NCI-H526 (cell line): Measurements from ENCODE around the gene PROSER2.

Source experiments
- DNase-seq, 2 experiments: peaks; one replicate each; lab custom pipeline; 2025; lab: John Stamatoyannopoulos, UW

Gene PROSER2, protein sequence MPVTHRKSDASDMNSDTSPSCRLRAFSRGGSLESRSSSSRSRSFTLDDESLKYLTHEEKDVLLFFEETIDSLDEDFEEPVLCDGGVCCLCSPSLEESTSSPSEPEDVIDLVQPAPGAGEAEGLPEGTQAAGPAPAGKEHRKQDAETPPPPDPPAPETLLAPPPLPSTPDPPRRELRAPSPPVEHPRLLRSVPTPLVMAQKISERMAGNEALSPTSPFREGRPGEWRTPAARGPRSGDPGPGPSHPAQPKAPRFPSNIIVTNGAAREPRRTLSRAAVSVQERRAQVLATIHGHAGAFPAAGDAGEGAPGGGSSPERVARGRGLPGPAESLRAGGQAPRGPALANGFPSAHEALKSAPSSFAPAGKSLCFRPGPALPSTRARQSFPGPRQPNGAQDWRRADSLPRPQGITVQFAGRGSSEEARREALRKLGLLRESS

DNA sequence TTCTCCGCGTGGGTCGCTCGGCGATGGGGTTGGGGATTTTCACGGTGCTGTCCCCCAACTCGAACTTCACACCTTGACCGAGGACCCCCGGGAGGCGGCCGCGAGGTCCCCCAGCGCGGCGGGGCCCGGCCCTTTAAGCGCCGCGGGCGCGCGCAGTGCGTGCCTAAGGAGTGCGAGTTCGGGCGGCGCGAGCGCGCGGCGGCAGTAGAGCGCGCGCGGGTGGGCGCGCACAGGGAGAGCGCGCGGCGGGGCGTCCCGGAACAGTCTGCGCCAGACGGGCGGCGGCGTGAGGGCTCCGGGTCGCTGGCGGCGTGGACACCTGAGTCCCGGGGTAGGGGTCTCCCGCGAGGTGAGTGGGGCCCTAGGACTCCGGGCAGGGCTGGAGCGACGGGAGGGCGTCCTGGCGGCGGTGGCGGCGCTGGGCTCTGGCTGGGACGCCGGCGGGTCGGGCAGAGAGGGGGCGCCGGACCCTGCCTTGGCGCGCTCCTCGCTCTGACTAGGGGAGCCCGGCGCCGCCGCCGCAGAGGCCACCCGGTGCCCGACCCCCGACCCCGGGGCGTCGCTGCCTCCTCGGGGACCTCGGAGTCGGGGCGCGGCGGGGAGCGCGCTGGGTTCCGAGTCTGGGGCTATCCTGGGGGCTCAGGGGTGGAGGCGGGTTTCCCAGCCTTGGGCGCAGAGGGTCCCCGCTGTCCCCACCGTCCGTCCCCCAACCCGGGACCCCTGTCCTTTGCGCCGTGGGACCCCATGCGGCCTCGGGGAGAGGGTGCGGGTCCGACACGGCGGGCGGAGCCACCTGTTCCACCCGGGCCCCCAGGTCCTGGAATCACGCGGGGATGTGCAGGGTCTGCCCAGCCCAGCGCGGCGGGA, at the start of gene PROSER2:
PROSER2 (plus strand) TSS at position 235 of the 867 bp plus-strand sequence. CDS start 28,722 bp downstream, outside the sequence.
- peak; percentile 6 to 62 for DNase-seq

DNA sequence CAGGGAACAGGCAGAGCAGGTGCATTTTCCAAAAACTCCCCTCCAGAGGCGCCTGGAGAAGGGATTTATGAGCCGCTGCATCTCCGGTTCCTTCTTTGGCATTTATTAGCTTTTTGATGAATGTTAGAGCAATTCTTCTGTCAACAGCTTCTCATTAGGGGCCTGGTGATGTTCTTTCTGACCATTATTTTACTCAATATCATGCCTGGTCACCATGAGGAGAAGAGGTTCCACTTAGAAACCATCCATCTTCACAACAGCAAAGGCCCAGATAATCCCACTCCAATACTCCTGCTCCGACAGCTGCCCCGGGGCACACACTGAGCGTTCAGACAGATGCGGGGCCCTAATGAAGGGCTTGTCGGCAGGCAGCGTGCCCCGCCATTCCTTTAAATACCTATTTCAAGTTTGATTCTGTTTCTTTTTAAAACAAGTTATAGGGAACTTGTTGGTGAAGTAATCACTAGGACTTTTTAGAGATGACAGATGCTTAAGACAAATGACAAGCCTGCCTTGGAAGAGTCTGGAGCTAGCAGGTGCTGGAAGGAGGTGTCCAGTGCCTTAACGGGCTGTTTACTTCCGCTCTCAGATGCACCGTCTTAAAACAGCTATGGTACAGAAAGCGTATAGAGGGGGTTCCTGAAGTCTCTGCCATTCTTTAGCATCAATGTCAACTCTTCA, 49.3 kb upstream of the PROSER2 start:
- DNase-seq, result no peak

DNA sequence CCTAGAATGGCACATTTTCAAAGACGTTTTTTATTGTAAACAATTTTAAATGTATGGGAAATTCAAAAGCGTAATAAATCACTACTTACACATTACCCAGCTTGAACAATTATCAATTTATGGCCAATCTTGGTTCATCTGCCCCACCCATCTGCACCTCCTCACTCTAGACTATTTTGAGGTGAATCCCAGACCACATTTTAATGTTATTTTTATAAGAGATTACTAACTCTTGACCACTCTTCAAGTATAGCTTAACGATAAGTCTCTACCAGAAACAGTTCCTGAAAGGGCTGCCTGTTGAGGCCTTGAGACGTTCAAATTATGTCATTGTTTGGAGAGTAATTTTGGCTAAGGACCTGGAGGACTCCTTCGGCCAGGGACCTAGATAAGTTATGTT, 47.7 kb upstream of the PROSER2 start:
- no peak for DNase-seq

DNA sequence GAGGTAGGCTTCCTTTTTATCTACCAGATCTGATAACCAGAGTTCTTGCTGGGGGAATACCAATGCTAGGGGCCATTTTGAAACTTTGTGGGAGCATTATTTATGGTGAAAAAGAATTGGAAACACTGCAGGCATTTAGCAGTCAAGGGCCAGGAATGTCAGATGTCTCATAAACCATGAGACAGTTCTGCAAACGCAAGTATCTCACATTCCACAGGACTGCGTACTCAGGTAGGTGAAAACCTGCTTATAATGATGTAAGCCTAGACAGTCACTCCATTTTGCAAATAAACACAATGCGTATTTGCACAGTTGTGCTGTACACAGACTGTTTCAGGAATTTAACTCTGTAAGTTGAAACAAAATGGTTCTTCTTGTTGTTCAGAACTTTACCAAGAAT, 47.1 kb upstream of the PROSER2 start:
- DNase-seq, result no peak

DNA sequence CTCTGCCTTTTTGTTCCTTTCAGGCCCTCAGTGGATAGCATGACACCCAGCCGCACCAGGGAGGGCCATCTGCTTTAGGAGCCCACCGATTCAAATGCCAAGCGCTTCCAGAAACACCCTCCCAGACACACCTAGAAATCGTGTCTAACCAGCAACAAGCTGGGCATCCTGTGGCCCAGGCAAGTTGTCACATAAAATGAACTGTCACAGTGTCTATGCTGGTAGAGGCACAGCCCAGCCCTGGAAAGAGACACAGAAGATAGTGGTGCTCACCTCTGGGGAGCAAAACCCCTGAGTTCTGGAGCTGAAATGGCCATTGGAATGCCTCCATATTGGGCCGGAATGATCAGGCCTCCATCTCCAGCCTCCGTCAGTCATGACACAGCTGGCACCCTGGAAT, 42.0 kb upstream of the PROSER2 start:
- DNase-seq, result no peak

DNA sequence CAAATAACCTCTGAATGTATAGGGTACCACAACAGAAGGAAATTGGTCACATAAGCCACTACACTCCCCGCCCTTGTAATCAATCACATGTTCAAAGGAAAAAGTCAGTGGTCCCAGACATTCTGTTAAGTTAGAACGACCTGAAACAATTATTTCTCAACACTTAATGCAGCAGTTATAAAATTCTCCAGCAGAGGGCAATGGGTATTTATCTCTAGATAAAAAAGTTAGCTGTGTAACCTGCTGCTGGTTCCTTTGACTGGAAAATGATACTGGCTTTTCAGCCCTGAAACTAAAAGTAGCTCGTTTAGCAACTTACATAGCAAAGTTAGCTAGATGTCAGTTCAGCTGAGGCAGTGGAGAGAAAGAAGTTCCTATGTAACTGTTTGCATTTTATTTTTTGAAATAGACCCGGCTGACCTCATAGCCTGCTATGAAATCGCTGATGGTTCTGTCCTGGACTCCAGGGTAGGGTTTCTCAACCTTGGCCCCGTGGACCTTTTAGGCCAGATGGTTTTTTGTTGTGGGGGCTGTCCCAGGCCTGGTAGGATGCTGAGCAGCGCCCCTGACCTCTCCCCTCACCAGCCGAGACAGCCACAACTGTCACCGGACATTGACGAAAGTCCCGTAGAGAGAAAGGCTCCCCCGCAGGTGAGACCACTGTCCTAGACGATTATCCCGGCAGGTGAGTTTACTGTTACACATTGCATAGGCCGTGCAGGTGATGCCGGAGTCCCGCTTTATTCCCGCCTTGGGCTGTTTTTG, 40.2 kb upstream of the PROSER2 start:
- peak; percentile 29 to 71 for DNase-seq

DNA sequence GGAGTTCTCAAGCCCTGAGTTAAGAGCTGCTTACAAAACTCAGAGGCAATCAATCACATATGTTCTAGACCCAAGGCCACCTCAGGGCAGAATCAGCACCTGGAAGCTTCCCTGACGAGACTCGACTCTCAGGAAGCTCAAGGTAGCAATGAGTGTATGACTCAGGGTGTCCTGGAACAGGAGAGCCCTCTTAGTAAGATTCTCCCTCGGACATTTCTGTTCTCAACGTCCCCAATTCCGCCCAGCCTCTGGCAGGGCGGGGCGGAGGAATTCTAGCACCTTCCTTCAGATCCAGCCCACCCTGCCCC, 39.6 kb upstream of the PROSER2 start:
- DNase-seq, result no peak

DNA sequence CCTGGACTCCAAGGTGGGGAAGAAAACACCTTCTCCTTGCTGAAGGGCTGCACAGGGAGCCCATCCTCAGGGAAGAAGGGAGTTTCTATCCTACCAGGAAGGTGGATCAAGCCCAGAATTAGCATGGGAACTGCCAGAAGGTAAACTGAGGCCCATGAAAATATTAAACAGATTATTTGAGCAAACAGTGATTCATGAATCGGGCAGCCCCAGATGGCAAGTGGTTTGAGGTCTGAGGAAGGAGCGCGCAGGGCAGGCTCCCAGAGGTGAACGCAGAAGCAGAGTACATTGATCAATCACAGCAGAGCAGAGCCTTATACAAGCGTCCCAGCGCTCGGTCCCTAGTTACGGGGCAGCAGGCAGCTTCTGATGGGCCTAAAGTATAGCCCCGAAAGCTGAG, 35.8 kb upstream of the PROSER2 start:
- DNase-seq, result no peak

DNA sequence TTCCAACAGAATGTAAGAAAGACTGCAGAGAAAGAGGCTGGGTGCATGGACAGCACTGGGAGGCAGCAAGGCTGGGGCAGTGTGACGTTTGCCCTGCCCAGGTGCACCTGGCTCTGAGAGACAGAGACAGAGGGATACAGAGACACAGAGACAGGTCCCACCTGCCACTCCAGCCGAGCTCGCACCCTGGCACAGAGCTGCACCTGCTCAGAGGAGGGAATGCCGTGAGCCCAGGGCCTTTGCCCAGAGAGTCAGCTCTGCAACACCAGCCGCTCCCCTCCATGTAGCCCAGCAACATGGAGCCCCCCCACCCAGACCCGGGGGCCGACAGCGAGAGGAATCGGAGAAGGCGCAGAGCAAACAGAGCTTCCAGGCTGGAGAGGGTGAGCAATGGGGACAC, 35.3 kb upstream of the PROSER2 start:
- DNase-seq, result no peak

DNA sequence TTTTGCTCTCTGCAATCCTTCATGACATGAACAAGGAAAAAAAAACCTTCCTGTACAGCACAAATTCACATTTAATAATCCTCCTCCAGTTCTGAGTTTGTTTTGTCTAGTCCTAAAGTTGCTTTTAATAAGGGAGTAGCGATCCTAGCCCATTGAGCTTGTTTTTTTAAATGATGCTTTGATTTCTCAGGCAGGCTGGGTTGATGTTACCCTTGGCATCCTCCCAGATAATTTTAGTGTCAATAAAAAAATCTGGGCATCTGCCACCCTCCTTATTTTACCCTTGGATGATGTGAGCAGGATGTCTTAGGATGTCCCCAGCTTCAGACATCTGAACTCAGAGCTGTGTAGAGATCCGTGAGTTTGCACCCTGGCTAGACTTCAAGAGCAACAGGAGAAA, 33.9 kb upstream of the PROSER2 start:
- DNase-seq, result no peak

DNA sequence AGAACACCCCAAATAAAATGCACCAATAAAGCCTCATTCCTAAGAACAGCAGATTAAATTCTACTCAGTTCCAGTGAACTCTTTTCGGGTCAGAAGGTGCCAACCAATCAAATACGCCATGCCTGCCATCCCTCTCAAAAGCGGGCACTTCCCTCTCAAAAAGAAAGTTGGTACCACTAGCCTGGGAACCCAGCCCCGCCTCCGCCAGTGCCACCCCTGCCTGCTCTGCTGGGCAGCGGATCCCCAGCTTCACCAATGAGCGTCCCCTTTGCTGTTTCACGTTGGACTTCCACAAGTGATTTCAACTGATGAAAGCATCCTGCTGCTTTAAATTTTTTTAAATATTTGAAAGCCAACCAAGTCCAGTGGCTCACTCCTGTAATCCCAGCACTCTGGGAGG, 33.2 kb upstream of the PROSER2 start:
- no peak for DNase-seq

DNA sequence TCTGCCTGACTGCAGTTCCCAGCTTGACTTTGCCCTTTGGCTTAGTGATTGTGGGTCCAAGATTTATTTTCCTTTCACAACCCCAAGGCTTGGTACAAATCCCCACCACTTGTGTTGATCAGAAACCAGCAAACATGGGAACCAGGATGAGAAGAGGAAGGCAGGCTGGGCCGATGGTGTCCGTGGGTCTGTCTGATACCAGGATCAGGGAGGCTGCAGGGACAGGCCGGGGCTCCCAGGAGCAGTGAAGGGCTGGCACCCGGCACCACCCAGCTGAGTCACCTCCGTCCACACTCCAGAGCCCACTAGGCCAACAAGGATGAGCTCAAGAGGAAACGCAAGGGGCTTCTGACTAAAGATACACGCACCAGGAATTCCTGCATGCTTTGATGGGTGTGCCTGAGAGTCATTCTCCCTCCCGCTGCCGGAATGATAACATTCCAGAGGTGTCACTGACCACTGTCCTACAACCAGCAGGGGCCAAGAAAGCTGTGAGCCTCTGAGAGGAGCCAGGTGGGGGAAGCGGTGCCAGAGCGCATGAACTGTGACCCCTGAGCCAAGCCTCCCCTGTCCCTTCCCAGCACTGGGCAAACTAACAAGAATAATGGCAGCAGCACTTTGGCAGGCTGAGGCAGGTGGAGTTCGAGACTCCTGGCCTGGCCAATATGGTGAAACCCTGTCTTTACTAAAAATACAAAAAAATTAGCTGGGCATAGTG, 29.2 kb upstream of the PROSER2 start:
- DNase-seq, result no peak

DNA sequence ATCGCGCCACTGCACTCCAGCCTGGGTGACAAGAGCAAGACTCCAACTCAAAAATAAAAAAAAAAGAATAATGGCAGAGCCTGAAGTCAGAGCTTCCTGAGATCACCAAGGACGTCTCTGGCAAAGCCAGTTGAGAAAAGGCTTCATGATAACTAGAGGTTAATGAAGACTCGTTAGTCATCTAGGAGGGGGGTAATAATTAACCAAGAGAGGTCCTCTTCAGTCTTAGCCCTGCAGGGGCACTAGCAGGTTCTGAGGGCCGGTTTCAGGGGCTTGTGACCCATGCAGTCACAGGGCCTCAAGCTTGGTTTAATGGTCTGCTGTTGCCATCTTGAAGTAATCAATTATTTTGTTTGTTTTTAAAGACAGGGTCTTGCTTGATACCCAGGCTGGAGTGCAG, 28.6 kb upstream of the PROSER2 start:
- no peak for DNase-seq

DNA sequence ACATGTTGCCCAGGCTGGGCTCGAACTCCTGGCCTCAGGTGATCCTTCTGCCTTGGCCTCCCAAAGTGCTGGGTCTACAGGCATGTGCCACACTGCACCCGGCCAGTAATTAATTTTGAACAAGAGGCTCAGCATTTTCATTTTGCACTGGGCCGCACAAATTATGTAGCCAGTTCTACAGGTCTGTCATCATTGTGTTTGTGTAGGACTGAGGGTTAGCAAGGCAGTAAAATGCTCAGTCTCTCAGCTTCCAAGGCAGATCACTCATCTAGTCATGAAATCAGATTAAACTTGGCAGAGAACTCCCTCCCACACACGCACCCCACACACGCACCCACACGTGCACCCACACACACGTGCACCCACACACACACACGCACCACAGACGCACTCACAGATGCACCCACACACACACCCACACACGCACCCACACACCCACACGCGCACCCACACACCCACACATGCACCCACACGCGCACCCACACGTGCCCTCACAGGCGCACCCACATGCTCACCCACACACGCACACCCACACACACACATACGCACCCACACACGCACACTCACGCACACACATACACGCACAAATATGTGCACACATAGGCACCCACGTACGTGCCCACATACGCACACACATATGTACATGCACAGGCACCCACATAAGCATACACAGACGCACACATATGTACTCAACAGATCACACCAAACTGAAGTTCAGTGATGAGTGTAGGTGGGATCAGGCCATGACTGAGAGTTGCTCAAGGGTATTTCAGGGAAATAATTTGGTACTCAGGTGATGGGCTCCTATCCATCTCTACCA, 27.8 kb upstream of the PROSER2 start:
- DNase-seq, result no peak

DNA sequence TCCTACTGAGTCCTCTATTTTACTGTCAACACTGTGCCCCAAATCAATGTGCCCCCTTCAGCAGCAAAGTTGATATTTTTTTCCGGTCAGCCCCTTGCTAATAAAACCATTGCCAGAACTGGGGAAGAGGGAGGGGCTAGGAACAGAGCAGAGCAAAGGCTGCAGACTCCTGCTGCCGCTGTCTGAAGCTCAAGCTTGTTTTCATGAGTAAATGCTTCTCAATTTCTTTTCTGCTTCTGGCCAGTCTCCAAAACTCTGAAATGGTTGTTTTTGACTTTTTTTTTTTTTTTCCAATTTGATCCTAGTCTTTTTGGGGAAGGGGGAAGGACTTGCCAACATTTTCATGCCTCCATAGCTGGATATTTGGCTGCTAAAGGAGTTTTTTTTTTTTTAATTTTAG, 26.7 kb upstream of the PROSER2 start:
- no peak for DNase-seq

DNA sequence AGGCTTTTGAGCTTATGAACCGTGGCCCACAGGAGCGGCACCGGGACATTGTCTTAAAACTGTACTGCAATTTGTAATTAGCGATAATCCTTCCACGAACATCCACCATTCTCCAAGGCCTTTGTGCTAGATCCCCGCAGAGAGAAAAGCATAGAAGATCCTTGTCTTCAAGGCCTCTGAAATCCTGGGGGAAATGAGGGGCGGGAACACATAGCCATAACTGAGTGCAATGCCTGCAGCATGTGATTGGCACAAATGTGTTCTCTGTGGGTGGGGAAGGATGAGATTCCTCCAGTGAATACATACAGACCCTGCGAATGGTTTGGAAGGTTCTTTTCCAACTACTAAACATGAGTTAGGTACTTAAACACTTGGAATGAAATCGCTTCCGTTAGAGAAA, 25.9 kb upstream of the PROSER2 start:
- DNase-seq, result no peak

DNA sequence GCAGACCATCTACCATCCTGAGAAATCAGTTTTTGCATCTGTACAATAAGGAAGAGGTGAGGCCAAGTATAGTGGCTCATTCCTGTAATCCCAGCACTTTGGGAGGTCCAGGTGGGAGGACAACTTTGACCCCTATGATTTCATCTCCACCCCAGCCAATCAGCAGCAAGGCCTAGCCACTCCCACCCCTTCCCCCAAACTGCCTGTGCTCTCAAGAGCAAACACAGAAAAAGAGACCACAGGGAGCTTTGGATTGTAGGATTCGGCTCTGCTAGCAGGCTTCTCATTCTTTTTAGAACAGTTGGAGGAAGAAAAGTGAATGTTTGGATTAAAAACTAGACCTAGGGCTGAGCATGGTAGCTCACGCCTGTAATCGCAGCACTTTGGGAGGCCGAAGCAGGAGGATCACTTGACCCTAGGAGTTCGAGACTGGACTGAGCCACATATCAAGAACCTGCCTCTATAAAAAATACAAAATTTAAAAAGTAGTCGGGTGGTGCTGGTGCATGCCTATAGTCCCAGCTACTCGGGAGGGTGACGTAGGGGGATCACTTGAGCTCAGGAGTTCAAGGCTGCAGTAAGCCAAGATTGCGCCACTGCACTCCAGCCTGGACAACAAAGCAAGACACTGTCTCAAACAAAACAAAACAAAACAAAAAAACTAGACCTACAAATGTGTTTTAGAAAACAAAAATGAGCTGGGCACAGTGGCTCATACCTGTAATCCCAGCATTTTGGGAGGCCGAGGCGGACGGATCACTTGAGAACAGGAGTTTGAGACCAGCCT, 25.1 kb upstream of the PROSER2 start:
- DNase-seq, result no peak

DNA sequence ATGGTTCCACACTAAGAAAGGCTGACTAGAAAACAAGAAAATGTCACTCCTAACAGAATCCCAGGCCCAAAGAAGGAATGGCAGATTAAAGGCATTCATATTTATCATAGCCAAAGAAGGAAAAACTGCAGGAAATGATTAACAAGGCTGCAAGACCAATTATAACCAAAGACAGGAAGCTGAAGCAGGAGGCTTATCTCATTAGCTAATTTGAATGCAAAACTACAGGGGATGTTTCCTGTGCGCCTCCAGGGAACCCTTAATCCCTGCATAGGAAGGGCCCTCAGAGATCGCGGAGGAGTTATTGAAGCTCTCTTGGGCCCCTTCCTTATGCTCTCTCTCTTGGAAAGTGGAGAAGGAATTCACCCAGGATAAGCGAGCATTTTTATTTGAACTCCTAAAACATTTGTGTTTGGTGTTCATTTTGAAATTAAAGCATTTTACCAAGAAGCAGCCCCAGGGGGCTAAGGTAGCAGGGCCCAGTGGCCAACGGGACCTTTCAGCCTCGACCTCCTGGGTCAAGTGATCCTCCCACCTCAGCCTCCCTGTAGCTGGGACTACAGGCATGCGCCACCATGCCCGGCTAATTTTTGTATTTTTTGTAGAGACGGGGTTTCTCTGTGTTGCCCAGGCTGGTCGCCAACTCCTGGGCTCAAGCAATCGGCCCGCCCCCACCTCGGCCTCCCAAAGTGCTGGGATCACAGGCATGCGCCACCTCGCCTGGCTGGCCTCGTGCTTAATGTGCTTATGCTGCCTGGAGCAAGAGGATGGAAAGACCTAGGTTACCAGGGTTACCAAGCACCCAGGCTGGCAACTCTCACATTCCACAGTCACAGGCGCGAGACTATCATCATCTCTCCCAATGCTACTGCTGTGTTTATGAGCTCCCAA, 24.1 kb upstream of the PROSER2 start:
- no peak for DNase-seq

DNA sequence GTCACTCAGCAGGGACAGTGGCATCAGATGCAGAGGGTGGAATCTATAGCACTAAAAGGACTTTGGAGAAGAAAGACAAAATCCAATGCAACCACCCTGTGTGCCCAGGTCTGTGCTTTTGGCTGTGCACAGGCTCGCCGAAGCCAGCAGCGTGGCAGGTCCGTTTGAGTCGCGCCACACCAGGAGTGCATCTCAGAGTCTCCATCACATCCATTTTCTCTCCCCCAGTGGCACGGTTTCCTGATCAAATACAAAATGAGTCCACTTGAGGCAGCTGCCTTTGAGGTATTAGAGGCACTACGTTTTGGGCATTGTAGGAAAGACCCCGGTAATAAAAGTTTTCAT, 23.4 kb upstream of the PROSER2 start:
- no peak for DNase-seq
